Left cardiac atrium (tissue), 4 donors: Measurements from ENCODE around the gene KCMF1. TPM values are rescaled to one million over a fixed set of nuclear protein-coding genes. Genes with fewer than 3 reads are reported as not detected.

ENCODE experiments used
- ATAC-seq, 2 donors: fragments of 200-7000 bp; cut with Tn5 transposase; one replicate each; pipeline ENCODE4 v1.9.1; 2020; ENCODE audit warnings: mild to moderate bottlenecking in 2 of 2, moderate library complexity in 2 of 2
- DNase-seq: peaks from one replicate; pipeline ENCODE4 v3.0.0-alpha.2; 2020
- intact Hi-C, 2 donors: fragments of 100-400 bp; cut with DNase I; formaldehyde crosslinking; loops; one replicate each; pipeline versions ENCODE4 v1.14.1 to v1.15.1; 2022 to 2023
- total RNA-seq, 2 donors: library from RNA; stranded (reverse); fragmentation: NEBNext Ultra II Directional; extraction: Animal tissue kit (Norgen Biotek cat#: 25700); gene quantifications; one replicate each; pipeline ENCODE4 v1.2.1, GENCODE V29; 2021
- donor health status: DM: no; HTN: yes; CAD: no.
- donor health status: DM: no; HTN: yes; CAD: no; lungs with severe emphysema.
- donor health status: DM: yes; HTN: yes; CAD: no.
- donor health status: Dilated cardiomyopathy.

The KCMF1 gene
- total RNA-seq, 2 donors from 2014 or later = 71.2 to 81.0 TPM

GRCh38 chr2:84953535-84953934 is 17.4 kb upstream of the KCMF1 start:
- intact Hi-C loops = no loop called here
- DNase-seq = no peak
- no peak for ATAC-seq

DNA sequence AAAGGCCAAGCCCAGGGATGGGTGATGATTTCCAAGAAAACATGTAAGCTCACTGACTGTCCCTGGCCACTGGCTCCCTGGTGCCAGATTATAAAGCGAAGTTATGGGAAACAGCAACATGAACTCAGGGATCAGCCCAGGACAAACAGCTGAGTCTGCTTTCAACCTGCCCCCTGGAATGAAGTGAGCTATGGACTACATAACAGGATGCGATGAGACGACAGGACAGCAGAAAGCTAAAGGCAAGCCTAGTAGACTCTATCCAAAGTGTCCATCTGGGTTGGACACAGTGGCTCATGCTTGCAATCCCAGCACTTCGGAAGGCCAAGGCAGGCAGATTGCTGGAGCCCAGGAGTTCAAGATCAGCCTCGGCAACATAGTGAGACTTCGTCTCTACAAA is 16.6 kb upstream of the KCMF1 start:
- ATAC-seq (no peak), DNase-seq (no peak)
- intact Hi-C loops = no loop called here

DNA sequence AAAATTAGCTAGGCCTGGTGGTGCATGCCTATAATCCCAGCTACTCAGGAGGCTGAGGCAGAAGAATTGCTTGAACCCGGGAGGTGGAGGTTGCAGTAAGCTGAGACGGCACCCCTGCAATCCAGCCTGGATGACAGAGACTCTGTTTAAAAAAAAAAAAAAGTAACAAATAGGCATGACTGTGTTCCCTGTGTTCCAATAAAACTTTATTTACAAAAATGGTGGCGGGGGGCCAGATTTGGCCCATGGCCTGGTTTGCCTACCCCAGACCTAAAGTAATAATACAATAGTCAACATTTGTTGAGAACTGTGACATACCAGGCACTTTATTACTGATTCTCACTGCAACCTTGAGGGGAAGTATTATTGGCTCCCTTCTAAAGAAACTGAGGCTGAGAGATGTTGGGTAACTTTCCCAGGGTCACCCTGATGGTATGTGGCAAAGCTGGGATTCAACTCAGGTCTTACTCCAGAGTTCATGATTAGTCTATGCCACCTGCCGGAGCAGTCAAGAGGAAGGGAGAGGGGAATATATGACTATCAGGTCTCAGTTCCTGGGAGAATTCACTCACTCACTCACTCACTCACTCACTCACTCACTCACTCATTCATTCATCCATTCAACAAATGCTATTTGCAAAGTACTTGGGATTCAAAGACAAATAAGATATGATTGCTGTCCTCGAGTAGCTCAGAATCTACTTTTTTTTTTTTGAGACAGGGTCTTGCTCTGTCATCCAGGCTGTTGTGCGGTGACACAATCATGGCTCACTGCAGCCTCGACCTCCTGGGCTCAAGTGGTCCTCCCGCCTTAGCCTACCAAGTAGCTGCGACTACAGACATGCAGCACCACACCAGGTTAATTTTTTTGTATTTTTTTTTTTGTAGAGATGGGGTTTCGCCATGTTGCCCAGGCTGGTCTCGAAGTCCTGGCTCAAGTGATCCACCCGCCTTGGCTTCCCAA is 14.3 kb upstream of the KCMF1 start:
- no peak for DNase-seq
- intact Hi-C loops = no loop called here
- no peak for ATAC-seq

- no peak for DNase-seq
- no peak for ATAC-seq
- intact Hi-C loops = no loop called here
Observed at GRCh38 chr2:84957771-84958134, 13.2 kb upstream of the KCMF1 start.

GRCh38 chr2:84958135-84959059 is 12.6 kb upstream of the KCMF1 start:
- DNase-seq (peak; percentile 35), ATAC-seq (peak; percentile 55 to 69)
- intact Hi-C loops = no loop called here

- ATAC-seq = peak in 1 of 2 donors; percentile 19
Observed at GRCh38 chr2:84959095-84959565, 11.8 kb upstream of the KCMF1 start.

DNA sequence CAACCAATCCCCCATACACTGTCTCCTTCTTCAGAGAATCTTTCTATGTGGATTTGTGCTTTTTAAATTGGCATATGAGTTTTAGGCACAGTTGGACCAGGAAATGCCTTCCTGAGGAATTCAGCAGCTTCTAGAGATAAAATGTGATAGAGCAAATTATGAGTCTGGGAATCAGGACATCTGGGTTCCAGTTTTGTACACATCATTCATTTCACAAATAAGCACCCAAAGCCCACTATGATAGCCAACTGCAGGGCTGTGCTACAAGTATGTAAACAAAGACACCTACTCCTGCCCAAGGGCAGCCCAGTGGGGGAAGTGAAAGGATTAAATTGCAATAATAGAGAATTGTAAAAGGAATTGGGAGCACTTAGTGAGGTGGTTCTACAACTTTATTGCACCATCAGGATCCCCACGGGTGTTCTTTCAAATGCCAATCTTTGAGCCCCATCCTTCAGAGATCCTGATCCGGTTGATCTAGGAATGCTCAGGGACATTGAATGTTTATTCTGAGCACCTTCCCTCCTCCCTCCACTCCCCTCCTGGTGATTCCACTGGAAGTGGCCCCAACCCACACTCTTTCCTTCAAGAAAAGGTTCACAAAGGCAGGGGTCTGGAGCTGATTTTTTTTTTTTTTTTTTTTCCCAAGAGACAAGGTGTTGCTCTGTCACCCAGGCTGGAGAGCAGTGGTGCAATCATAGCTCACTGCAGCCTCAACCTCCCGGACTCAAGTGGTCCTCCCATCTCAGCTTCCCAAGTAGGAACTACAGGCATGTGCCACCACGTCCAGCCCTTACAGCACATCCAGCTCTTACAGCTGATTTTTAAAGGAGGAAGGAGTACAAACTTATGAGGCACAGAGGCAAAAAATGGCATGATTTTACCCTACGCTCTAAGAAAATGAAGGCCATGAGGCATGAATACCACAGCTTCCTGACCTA is 11.1 kb upstream of the KCMF1 start:
- ATAC-seq (no peak), DNase-seq (no peak)
- intact Hi-C loops = no loop called here

More at GRCh38 chr2:84959095-84959565, 11.8 kb upstream of the KCMF1 start:
- intact Hi-C loops = no loop called here
- DNase-seq = no peak

DNA sequence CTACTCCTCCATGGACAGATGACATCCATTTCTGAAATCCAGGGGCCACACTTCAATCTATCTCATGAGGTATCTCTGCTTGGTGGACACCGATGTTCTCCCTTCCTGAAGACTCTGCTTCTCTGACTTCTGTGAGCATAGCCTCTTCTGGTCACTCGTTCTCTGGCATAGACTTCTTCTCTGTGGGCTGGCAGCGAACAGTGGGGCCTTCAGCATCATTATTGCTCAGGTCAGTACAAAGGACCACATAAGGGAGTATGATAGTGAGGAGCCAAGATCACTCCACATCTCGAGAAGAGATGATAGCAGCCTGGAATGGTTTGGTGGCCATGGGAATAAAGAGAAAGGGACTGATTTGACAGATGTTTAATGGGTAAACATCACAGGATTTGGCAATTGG is 8.0 kb upstream of the KCMF1 start:
- intact Hi-C loops = no loop called here
- ATAC-seq = no peak
- no peak for DNase-seq

- DNase-seq (no peak), ATAC-seq (no peak)
- intact Hi-C loops = no loop called here
Observed at GRCh38 chr2:84963323-84963691, 7.7 kb upstream of the KCMF1 start.

DNA sequence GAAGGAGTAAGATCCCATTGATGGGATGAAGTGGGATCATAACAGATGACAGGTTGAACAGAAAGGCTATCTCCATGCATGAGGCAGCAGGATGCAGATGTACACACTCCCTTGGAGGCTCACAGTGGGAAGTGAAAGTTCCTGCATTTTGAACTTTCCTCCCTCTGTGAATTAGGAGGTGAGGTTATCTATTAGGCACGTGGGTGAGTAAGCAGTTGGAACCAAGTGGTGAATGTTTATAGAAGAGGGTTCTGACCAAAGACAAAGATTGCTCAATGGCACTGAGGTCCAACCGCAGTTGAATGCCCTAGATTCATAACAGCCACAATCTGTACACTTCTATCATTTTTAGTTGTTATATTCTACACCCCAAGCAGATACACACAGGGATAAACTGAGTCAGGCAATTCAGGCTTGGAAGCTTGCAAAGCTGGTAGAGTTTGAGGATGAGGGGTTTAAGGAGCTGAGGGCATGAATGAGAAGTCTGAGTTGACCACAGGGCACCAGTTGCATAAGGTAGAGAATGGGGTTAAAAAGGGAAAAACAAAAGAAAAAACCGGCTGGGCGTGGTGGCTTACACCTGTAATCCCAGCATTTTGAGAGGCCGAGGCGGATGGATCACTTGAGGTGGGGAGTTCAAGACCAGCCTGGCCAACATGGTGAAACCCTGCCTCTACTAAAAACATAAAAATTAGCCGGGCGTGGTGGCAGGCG is 7.1 kb upstream of the KCMF1 start:
- intact Hi-C loops = no loop called here
- peak; percentile 5 to 75 for ATAC-seq

DNA sequence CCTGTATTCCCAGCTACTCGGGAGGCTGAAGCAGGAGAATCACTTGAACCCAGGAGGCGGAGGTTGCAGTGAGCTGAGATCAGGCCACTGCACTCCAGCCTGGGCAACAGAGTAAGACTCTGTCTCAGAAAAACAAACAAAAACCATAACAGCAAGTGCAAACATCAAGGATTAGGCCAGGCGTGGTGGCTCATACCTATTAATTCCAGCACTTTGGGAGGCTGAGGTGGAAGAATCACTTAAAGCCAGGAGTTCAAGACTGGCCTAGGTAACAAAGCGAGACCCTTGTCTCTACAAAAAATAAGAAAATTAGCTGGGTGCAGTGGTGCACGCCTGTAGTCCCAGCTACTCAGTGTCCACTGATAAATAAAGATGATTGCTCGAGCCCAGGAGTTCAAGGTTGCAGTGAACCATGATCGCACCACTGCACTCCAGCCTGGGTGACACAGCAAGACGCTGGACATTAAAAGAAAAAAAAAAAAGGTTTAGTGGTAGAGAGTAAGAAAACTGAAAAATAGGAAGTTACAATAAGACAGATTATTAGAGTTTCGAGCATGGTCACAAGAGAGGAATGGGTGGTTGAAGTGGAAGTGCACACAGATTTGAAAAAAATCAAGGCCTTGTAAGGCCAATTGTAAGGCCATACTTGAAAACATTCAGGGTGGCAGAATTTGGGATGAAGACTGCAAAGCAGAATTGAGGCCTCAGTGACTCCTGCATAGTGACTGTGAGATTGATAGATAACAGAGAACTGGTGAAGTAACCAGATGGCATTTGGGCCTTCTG is 6.4 kb upstream of the KCMF1 start:
- no peak for ATAC-seq
- DNase-seq = no peak
- intact Hi-C loops = no loop called here

More for the DNA sequence above, 7.1 kb upstream of the KCMF1 start:
- no peak for DNase-seq

GRCh38 chr2:84965192-84965516 is 5.8 kb upstream of the KCMF1 start:
- no peak for DNase-seq
- ATAC-seq = no peak
- intact Hi-C loops = no loop called here

GRCh38 chr2:84965827-84966226 is 5.1 kb upstream of the KCMF1 start:
- ATAC-seq (no peak), DNase-seq (no peak)
- intact Hi-C loops = no loop called here

DNA sequence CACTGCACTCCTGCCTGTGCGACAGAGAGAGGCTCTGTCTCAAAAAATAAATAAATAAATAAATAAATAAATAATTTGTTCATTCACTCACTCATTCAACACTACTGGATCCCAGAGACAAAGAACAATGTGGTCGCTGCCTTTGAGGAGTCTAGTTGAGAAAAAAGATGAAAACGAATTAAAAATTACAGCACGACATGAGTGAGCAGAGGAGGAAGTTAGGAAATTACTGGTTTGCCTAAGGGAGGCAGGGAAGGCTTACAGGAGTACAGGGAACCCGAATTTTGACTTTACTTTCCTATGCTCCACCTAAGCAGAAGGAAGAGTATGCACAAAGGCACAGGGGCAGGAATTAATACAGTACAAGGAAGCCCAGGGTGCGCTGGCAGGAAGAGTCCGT is 4.2 kb upstream of the KCMF1 start:
- no peak for DNase-seq
- intact Hi-C loops = no loop called here
- ATAC-seq = no peak

DNA sequence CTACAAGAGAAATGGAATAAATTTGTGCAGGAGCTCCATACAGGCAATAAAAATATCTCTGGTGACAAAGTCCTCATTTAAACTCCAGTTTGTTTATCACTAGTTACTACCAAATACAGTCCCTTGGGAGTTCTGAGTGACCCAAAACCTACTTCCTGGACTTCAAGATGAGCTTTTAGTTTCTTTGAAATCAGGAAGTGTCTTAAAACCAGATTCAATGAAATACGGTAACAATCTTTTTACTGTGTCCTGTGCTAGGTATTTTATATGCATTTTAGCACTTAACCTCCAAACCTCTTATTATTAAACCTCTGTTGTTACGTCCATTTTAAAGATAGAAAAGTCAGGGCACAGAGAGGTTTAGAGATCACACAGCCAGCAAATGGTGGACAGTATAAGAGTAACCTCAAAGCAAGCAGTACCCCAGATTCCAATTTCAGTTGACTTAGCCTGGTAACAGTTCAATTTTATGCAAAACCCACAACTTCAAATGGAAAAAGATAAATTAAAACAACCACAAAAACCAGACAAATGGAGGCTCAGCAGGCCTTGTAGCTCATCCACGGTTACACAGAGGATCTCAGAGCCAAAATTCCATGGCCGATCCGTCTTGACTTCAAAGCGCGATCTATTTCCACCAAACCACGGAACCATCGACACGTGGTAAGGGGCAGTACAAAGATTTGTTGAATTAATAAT is 1.3 kb upstream of the KCMF1 start:
- intact Hi-C loops = no loop called here
- peak in 1 of 2 donors; percentile 18 for ATAC-seq
- no peak for DNase-seq

- ATAC-seq (peak; percentile 55 to 74), DNase-seq (peak; percentile 65)
- intact Hi-C loops = no loop called here
Observed at GRCh38 chr2:84970210-84970867, 622 bp upstream of the KCMF1 start.
